GM20000 (cell line): Measurements from ENCODE around the gene HMCN2.

Experiments
- DNase-seq: peaks from one replicate; pipeline ENCODE4 v3.0.0; 2012; ENCODE audit warnings: low spot score
- TF ChIP-seq, protein P1 (sequence below): IDR thresholded peaks from 2 replicates; pipeline ENCODE4 v1.5.1; 2012; ENCODE audit warnings: mild to moderate bottlenecking, control low read depth; ENCODE audit errors: extremely low read depth, missing control alignments

Gene HMCN2

DNA sequence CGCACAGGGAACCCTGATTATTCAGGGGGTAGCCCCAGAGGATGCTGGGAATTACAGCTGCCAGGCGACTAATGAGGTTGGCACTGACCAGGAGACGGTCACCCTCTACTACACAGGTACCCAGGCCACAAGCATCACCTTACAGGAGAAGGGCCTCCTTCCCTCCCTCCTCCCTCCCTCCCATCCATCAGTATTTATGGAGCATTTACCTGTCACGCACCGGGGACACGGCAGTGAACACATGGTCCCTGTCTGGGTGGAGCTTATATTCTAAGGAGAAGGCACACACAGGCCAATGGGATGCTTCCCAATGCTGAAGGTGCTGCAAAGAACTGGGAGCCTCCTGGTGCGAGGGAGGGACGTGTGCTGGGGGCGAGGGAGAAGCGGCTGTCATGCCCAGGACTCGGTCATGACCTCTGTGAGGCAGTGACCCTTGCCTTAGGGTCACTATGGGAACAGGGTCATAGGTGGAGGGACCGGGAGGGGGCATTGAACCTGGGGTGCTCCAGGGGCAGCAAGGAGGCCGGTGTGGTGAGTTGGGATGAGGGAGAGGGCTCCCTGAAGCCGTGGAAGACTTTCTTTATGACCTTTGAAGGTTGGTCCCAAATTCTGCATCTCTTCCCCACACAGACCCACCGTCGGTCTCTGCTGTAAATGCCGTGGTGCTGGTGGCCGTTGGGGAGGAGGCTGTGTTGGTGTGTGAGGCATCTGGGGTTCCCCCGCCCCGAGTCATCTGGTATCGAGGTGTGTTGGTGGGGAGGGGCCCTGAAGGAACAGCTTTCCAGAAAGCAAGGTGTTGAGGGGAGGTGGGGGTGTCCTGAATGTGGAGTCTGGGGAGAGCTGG lies 41.5 kb downstream of the HMCN2 start:
- no peak for DNase-seq
- TF ChIP-seq, protein P1, sequence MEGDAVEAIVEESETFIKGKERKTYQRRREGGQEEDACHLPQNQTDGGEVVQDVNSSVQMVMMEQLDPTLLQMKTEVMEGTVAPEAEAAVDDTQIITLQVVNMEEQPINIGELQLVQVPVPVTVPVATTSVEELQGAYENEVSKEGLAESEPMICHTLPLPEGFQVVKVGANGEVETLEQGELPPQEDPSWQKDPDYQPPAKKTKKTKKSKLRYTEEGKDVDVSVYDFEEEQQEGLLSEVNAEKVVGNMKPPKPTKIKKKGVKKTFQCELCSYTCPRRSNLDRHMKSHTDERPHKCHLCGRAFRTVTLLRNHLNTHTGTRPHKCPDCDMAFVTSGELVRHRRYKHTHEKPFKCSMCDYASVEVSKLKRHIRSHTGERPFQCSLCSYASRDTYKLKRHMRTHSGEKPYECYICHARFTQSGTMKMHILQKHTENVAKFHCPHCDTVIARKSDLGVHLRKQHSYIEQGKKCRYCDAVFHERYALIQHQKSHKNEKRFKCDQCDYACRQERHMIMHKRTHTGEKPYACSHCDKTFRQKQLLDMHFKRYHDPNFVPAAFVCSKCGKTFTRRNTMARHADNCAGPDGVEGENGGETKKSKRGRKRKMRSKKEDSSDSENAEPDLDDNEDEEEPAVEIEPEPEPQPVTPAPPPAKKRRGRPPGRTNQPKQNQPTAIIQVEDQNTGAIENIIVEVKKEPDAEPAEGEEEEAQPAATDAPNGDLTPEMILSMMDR: no peak

DNA sequence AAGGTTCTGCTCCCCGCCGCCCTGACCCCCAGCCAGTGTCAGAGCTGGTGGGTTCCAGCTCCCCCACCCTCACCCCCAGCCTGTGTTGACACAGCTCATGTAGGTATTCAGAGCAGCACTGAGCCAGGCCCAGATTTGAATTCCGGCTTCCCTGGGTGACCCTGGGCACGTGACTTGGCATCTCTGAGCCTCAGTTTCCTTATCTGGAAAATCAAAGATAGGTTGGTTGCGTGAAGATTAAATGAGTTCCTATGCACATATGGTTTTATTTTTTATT lies 42.0 kb downstream of the HMCN2 start:
- no peak for DNase-seq
- TF ChIP-seq, protein P1: no peak

DNA sequence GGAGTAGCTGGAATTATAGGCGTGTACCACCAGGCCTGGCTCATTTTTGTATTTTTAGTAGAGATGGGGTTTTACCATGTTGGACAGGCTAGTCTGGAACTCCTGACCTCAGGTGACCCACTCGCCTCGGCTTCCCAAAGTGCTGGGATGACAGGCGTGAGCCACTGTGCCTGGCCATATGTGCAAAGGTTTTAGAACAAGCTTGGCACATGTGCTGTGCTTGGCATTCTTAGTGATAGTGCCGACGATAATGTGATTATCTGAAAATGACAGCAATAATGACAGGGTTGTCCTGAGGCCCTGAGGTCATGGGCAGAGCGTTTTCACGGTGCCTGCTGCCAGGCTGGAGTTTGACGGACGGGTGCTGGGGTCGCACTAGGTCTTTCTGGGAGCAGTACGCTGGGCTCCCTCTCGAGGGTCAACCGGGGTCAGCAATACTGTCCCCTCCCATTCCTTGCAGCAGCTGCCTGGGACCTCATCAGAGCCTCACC lies 42.6 kb downstream of the HMCN2 start:
- TF ChIP-seq, protein P1: no peak
- no peak for DNase-seq

DNA sequence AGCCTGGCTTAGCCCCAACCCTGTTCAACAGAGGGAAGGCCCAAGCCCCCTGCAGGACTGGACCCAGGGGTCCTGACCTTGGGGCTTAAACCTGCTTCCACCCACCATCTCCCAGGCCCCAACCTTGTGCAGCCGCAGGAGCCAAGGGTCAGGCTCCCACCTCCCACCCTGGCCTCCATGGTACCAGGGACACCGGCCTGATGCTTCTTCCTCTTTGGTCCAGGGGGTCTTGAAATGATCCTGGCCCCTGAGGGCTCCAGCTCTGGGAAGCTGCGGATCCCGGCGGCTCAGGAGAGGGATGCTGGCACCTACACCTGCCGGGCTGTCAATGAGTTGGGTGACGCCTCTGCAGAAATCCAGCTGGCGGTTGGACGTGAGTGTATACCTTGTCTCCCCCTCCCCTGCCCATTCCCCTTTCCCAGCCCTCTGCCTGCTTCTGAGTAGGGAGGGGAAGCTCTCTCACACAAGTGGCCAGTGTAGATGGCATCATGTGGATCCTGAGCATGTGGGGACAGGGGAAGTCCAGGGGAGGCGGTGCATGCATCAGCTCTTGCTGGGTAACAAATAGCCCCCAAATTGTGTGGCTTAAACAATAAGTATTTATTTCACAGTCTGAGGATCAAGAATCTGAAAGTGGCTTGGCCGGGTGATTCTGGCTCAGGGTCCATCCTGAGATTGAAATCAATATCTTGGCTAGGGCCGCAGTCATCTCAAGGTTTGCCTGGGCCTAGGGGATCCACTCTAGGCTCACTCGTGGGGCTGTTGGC lies 44.3 kb downstream of the HMCN2 start:
- TF ChIP-seq, protein P1: no peak

DNA sequence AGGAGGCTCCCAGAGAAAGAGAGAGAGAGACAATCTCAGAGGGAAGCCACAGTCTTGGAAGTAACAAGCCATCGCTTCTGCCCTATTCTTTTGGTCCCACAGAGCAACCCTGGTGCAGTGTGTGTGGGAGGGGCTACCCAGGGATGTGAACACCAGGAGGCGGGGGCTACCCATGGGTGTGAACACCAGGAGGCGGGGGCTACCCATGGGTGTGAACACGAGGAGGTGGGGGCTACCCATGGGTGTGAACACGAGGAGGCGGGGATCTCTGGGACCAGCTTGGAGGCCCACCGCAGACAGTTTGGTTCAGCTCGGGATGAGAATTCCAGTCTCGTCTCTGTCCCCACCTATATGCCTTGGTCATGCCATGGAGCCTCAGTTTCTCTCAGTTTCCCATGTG lies 44.9 kb downstream of the HMCN2 start:
- no peak for DNase-seq
- TF ChIP-seq, protein P1: no peak

More for the DNA sequence above, 44.3 kb downstream of the HMCN2 start:
- DNase-seq: no peak

DNA sequence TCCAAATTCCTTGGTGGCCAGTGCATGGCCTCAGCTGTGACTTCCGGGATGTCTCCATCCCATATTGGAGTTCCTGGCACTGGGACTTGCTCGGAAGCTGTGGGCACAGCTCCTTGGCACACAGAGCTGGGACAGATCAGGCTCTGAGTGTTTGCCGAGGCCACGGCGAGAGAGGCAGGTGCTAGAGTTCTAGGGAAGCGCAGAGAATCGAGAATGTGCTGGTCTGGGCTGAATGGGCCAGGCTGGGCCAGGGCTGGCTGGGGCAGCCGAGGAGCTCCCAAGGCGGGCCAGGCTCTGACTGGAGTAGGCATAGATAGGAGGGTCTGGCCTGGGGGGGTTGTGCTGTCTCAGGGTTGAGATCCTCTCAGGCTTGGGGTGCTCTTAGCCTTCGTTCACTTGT lies 45.4 kb downstream of the HMCN2 start:
- TF ChIP-seq, protein P1: no peak
- no peak for DNase-seq

DNA sequence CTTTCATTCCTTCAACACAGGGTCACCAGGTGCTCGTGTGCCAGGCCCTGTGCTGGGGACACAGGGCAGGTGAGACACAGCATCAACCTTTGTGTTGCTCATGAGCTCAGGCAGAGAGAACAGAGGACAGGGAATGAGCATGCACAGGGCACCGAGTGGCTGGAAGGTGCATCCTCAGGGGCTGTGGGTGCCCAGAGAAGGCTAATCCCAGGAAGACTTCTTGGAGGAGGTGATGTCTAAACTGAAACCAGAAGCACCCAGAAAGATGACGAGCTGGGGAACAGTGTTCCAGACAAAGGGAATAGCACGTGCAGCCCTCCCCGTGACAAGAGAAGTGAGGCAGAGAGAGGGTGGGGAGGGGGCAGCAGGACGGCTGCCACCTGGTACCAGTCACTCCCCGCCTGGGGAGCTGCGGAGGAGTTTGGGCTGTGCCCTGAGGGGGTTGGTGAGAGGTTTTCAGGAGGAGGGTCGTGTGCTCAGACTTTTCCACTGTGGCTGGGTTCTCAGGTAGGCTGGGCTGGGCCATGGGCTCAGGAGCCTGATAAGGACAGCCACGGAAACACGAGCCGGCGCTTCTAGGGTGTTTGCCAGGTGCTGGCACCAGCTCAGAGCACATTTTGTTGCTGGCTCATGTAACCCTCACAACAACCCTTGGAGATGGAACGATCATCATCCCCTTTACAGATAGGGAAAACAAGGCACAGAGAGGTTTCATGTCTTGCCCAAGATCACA lies 46.0 kb downstream of the HMCN2 start:
- TF ChIP-seq, protein P1: no peak
- no peak for DNase-seq
